IPS-11a (cell line): Measurements from ENCODE around the gene SLC38A3.

Experiments used
- H3K4me3 ChIP-seq: one replicate; pipeline ENCODE4 v1.5.1; 2013; ENCODE audit warnings: low read depth, low read length, control low read depth

Gene SLC38A3

DNA sequence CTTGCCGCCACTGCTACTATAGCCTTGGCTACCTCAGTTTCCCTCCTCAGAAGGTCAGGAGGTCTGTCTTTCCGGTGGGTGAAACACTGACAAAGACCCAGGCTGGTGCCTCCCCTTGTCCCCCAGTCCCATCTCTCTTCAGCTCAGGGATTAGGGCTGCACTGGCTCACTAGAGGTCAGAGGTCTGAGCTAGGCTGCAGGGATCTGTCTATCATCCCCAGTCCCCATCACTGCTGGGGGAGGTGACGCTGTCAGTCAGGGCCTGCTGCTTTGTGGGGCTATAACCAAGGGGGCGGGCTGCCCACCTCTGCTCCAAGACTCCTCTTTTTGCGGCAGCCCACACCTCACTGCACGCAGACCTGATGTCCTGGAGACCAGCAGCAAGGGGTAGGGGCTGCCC lies 36.3 kb upstream of the SLC38A3 start:
- no peak overlapping the region for H3K4me3 ChIP-seq

DNA sequence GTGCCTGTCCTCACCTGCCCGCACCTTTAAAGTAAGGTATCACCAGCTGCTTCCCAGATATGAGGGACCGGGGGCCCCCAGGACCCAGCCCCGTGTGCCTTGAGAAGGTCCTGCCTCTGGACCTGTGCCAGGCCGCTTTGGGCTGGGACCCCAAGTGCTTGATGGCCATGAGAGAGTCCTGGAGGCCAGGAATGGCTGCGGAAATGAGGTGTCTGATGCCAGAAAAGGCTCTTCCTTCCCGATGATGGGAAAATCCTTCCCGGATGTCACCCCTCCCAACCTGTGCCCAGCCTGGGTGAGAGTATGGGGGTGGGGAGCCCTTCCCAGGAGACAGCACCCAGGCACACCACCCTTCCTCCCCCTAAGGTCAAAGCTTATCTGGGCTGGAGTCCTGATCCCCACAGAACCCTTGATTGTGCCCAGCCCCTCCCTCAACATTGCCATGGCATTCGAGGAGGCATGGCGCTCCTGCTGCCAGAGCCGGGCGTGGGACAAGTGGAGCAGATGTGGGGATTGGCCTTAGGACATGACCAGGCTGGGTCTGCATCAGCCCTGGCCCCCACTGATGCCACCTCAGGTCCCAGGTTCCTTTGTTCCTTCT lies 35.7 kb upstream of the SLC38A3 start:
- no peak overlapping the region for H3K4me3 ChIP-seq

DNA sequence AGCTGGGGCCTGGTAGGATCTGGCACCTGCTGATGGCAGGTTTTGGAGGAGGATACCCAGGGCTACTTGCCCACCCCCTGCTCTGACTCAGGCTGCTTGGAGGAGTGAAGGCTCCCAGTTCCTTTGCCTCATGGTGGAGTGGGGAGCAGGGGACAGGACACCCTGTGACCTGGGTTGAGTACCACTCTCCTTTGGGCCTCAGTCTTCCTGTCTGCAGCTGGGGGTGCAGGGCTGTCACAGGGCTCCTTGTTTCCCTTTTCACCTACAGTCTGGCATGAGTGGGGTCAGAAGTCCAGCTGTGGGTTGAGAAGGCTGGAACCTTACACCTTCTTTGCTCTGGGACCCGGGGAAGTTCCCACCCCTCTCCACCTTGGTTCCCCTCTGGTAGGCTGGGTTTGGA lies 35.2 kb upstream of the SLC38A3 start:
- H3K4me3 ChIP-seq: no peak overlapping the region

DNA sequence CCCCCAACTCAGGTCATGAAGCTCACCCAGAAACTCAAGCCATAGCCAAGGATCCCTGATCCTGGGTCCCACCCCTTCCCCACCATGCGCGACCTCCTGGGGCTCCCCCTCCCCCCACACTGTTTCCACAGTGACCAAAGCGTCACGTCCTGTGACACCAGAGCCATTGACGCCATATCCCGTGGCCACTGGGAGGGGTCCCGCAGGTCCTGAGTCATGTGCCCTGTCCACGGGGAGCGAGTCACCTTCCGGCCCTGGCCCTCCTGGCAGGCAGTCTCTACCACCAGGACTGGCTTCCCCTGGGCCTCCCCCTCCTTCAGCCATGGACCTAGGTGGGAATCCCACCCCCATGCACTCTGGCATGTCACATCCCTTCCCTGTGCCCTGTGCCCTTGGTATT lies 34.4 kb upstream of the SLC38A3 start:
- no peak overlapping the region for H3K4me3 ChIP-seq

DNA sequence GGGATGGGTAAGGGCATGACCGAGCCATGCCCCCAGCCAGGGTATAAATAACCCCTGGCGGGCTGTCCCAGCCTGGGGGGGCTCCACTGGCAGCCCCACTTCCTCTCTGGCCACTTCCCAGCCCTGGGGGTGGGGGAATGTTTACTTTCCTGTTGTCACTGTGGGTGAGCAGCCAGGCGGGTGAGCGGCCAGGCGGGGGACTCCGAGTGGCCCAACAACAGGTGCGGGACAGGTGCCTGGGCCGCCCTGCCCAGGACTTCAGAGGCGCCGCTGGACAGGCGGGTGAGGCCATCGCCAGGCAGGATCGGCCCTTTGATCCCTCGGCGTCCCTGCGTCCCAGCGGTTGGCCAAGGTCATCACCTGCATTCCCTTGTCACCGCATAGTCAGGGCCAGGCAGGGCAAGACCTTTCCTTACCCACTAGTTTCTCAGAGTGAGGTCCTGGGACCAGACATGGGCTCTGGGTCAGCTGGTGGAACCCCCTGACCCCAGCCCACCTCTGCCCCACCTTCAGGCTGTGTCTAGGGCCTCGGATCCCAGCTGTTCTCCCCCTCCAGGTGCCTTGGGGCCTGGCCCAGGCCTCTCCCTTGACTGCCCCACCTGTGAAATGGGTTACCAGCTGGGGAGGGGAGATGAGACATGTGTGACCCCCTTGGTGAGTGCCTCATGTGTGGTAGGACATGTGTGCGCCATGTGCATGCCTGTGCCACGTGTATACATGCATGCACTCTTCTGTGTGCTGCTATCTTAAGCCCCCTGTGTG lies 33.4 kb upstream of the SLC38A3 start:
- no peak overlapping the region for H3K4me3 ChIP-seq

DNA sequence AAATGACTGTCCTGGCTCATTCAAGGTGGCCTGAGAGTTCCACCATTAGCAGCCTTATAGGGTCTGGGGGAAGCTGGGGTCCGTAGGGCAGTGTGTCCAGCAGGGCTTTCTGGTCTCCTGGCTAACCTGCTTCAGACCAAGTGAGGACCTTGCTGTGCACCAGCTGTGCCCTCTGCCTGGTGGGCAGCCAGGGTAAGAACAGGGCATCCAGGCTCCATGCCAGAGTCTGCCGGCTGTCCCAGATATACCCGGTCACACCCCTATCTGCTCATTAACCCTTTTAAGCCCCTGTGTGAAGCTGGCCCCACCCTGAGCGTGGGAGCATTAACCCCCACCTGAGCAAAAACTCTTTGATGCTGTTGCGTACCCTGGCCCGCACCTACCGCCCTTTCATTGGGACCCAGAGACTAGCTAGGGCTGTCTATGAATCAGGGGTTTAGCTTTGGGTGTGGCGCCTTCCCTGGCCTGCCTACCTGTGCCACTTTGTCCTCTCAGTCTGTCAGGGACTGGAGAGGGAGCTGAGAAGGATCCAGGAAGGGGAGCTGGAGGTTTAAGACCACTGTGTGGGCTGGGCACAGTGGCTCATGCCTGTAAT lies 32.3 kb upstream of the SLC38A3 start:
- no peak overlapping the region for H3K4me3 ChIP-seq

DNA sequence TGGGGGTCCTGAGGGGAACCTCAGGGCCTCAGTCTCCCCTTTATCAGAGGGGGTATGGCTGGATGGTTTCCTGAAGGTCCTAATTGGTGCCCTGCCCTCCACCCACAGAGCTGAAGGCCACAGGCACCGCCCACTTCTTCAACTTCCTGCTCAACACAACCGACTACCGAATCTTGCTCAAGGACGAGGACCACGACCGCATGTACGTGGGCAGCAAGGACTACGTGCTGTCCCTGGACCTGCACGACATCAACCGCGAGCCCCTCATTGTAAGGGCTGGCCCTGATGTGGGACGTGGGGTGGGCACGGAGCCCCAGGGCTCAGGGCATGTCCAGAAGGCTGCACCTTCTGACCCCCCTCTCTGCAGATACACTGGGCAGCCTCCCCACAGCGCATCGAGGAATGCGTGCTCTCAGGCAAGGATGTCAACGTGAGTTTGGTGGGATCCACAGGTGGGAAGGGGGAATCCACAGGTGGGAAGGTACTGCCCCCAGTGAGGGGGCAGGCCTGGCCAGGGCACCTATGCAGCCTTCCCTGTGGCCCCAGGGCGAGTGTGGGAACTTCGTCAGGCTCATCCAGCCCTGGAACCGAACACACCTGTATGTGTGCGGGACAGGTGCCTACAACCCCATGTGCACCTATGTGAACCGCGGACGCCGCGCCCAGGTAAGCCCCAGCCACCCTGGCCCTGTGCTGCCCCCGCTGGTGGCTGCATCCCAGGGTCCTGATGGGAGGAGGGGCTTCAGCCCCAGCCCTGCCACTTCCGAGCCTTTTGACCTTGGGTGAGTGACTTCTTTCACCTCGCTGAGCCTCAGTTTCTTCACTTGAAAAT lies 31.2 kb upstream of the SLC38A3 start:
- H3K4me3 ChIP-seq: no peak overlapping the region

DNA sequence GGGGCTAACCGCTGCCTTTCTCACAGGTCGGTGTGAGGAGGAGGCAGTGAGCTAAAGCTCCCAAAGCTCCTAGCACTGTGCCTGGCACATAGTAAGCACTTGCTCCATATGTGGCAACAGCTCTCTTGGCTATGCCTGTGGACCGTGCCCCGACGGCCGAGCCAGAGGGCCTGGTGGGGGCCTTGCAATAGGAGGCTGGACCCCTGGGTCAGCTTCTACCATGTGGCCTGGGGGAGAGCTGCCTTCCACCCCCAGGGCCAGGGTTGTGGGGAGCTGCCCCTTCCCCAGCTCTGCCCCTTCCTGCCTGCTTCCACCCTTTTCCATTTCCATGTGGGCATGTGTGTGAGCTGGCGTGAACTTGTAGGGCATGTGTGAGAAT lies 30.6 kb upstream of the SLC38A3 start:
- H3K4me3 ChIP-seq: no peak overlapping the region

DNA sequence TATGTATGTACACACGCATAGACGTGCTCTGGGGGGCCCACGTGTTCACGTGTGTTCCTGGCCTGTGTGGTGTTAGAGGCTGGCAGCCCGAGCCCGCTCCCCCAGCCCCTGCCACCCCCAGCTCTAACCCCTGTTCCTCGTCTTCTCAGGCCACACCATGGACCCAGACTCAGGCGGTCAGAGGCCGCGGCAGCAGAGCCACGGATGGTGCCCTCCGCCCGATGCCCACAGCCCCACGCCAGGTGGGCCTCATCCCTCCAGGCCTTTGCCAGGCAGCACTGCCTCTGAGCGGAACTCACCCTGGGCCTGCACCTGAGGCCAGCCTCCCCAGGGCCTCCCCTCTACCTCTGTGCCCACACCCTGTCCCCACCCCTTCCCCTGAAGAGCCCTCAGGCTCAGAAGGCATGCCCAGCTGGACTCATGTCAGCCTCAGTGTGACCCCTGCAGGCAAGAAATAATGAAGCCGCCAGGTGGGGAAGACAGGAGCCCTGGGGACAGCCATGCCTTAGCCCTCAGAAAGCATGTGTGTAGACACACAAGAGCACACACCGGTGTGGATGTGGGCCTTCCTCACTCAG lies 30.0 kb upstream of the SLC38A3 start:
- no peak overlapping the region for H3K4me3 ChIP-seq

DNA sequence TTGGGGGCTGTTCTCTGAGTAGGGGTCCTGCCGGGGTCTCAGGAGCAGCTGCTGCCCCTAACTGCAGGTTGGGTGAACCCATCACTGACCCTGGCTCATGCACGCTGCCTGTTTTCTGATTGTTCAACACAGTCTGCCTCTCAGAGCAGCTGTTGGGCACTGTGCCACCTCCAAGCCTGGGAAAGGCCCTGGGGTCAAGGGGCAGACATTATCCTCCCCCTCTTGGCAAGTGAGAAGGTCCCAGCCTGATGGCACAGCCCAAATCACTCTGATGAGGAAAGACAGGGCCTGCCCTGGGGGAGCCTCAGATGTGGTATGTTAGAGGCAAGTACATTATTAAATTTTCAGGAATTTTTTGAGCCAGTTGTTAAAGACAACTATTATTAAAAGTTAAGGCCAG lies 27.7 kb upstream of the SLC38A3 start:
- H3K4me3 ChIP-seq: no peak overlapping the region

DNA sequence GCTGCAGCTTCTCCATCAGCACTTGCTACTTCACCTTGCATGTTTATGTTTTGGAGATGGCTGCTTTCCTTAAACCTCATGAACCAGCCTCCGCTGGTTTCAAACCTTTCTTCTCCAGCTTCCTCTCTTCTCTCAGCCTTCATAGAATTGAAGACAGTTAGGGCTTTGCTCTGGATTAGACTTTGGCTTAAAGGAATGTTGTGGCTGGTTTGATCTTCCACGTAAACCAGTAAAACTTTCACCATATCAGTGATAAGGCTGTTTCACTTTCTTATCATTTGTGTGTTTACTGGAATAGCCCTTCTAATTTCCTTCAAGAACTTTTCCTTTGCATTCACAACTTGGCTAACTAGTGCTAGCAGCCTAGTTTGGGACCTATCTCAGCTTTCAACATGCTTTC lies 25.4 kb upstream of the SLC38A3 start:
- no peak overlapping the region for H3K4me3 ChIP-seq

DNA sequence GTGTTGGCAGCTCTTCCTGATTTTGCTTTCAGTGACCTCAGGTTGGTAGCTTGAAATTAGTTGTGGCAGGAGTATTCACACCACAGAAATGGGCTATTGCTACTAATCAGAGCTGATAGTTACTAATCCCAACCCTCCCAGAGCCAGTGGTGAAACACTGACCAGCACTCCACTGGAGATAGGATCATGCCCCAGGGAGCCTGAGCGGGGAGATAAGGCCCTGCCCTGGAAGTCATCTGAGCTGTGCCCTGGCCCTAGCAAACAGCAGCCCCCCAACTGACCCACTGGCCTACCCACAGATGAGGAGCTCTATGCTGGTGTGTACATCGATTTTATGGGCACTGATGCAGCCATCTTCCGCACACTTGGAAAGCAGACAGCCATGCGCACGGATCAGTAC lies 23.1 kb upstream of the SLC38A3 start:
- H3K4me3 ChIP-seq: no peak overlapping the region

DNA sequence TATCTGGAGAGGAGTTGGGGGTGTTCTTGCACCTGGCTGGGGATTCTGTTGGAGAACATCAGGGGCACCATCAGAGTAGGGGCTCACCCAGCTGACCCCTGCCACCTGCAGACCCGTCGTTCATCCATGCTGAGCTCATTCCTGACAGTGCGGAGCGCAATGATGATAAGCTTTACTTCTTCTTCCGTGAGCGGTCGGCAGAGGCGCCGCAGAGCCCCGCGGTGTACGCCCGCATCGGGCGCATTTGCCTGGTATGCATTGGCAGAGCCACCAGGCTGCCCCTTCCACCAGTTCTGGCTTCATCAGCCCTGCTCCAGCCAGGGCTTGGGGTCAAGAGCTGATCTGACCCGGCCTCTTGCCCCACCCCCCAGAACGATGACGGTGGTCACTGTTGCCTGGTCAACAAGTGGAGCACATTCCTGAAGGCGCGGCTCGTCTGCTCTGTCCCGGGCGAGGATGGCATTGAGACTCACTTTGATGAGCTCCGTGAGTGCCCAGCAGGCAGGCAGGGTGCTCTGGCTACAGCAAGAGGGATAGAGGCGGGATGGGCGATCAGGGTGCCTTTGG lies 22.5 kb upstream of the SLC38A3 start:
- no peak overlapping the region for H3K4me3 ChIP-seq

DNA sequence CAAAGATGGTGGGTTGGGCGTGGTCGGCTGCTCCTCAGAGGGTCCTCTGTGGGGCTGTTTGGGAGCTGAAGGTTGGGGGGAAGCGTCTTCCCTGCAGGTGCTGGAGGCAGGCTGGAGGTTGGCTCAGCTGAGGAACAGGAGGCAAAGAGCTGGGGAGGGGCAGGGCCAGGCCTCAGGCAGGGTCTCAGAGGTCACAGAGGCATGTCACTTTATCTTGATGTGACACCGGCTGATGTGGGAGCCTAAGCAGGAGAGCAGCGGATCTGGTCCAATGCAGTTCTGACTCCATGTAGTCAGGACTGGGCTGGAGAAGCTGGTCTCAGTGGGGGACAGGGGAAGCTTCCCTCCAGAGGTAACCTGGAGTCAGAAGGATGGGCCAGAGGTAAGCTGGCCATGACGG lies 21.3 kb upstream of the SLC38A3 start:
- no peak overlapping the region for H3K4me3 ChIP-seq

DNA sequence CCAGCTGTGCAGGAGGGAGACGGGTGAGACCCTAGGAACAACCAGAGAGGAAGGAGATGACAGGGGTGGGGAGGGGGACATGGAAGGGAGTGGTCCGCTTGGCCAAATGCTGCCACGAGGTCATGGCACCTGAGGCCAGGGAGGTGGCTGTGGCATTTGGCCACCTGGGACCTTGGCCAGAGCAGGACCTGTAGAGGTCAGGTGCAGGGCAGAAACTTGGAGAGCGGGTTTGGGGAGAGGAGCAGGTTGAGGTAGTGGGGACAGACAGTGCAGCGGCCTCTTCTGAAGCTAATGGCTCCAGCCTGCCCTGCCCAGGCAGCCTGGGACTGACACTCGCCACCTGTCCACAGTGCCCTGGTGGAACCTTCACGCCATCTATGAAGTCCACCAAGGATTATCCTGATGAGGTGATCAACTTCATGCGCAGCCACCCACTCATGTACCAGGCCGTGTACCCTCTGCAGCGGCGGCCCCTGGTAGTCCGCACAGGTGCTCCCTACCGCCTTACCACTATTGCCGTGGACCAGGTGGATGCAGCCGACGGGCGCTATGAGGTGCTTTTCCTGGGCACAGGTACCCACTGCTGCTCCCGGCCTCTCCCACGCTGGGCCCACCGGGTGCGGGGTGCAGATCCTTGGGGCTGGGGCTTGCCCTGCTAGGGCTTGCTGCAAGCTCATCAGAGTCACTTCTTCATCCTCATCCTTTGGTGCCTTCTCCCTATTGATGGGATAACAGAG lies 20.7 kb upstream of the SLC38A3 start:
- H3K4me3 ChIP-seq: no peak overlapping the region

DNA sequence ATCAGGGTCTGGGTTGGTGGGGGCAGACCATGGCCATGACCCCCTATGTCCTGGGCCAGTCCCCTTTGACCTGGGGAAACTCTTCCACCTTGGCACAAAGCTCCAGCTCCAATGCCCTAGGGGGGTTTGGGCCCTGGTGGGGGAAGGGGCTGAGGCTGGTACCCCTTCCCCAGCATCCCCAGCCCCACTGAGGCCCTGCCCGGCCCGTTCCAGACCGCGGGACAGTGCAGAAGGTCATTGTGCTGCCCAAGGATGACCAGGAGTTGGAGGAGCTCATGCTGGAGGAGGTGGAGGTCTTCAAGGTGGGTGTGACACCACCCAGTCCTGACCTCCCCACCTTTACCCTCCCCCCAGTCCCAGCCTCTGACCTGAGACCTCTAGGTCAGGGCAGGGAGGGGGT lies 19.8 kb upstream of the SLC38A3 start:
- no peak overlapping the region for H3K4me3 ChIP-seq

DNA sequence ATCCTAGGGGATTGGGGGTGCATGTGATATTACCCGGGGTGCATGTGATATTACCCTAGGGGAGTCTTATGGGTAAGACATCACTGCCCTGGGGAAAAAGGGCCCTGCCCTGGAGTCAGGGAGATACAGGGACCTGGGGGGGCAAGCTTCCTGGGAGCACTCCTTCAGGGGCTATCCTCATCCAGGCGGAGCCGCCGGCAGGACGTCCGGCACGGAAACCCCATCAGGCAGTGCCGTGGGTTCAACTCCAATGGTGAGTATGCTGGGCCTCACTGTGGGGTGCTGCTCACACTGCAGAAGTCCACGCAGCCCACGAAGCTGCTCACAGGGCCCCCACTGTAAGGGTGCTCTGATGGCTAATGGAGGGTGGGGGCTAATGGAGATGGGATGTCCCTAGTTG lies 19.0 kb upstream of the SLC38A3 start:
- H3K4me3 ChIP-seq: no peak overlapping the region

DNA sequence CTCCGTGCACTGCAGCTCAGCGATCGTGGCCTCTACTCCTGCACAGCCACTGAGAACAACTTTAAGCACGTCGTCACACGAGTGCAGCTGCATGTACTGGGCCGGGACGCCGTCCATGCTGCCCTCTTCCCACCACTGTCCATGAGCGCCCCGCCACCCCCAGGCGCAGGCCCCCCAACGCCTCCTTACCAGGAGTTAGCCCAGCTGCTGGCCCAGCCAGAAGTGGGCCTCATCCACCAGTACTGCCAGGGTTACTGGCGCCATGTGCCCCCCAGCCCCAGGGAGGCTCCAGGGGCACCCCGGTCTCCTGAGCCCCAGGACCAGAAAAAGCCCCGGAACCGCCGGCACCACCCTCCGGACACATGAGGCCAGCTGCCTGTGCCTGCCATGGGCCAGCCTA lies 17.3 kb upstream of the SLC38A3 start:
- H3K4me3 ChIP-seq: no peak overlapping the region

DNA sequence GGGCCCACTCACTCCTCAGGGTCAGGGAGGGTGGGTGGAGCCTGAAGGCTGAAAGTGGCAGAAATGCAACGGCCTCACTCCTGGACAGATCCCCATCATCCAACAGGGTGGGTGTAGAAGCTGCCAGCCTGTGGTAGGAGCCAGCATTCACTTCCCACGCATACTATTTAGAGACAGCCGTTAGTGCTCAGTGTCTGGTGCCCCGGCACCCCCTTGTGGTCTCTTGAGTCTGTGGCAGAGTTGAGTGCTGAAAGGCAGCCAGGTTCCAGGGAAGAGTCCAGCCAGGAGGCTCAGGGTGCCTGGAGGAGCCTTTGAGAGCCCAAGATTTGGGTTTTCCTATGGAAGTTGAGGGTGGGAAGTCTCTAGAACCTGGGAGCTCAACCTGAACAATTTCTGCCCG lies 15.8 kb upstream of the SLC38A3 start:
- H3K4me3 ChIP-seq: no peak overlapping the region

DNA sequence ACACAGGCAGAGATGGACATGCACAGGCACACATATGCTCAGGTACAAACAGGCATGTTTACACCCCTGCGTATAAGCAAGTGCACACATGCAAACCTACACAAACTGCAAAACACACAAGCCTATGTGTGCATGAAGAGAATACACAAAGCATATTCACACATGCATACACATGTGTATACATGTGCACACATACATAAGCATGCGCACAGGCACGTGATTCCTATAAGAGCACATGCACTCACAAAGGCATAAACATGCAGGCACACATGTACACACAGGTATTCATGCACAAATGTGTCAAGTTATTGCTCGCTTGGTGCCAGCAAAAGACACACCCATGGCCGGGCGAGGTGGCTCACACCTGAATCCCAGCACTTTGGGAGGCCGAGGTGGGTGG lies 15.1 kb upstream of the SLC38A3 start:
- H3K4me3 ChIP-seq: no peak overlapping the region
